ENCODE measurements around the gene ZNF765.
"Not testable (repeated sequence)": the region's sequence is repeated elsewhere in the genome, so short reads cannot be mapped to it uniquely, and the experiment has no call there.

ZNF765 gene

GRCh38 chr19:53424968-53425597 is 30.1 kb downstream of the ZNF765 start:
- no peak for TF ChIP-seq GABPA (IDR thresholded peaks at IDR 0.05; ENCODE audit: low read depth)
- no peak for TF ChIP-seq SPI1 (IDR thresholded peaks at IDR 0.05; ENCODE audit: borderline replicate concordance, low read depth)
- no peak for TF ChIP-seq REST (IDR thresholded peaks at IDR 0.05; ENCODE audit: insufficient replicate concordance, low read depth)
- peak; percentile 29 for TF ChIP-seq CTCF (IDR thresholded peaks at IDR 0.05; ENCODE audit: insufficient read depth, low read length)
- TF ChIP-seq POLR2AphosphoS5 (IDR thresholded peaks at IDR 0.05; ENCODE audit: low read depth): no peak
- H3K27me3 ChIP-seq (ENCODE audit: insufficient read depth, poor library complexity, severe bottlenecking): no peaks in the 10 kb centered on the region
- H3K4me3 ChIP-seq (replicated peaks; ENCODE audit: insufficient read depth, low read length): no peak overlapping the region
- no peak overlapping the region for H3K27ac ChIP-seq (replicated peaks)
- peak in 1 of 2 experiments; percentile 47 for DNase-seq (ENCODE audit: low read depth in 1 of 2, low spot score in 1 of 2)

- Histone ChIP-seq H3K27me3 (ENCODE audit: insufficient read depth, poor library complexity, severe bottlenecking) (no peaks in the 10 kb centered on the region), H3K27ac (replicated peaks) (peak within 1 kb of the TSS; percentile 85), H3K4me3 (replicated peaks; ENCODE audit: insufficient read depth, low read length) (peak within 1 kb of the TSS; percentile 81)
- TF ChIP-seq SPI1 (IDR thresholded peaks at IDR 0.05; ENCODE audit: borderline replicate concordance, low read depth): no peak
- TF ChIP-seq REST (IDR thresholded peaks at IDR 0.05; ENCODE audit: insufficient replicate concordance, low read depth): no peak
- TF ChIP-seq CTCF (IDR thresholded peaks at IDR 0.05; ENCODE audit: insufficient read depth, low read length): no peak
- TF ChIP-seq POLR2AphosphoS5 (IDR thresholded peaks at IDR 0.05; ENCODE audit: low read depth): peak; percentile 83
- no peak for TF ChIP-seq GABPA (IDR thresholded peaks at IDR 0.05; ENCODE audit: low read depth)
- DNase-seq (ENCODE audit: low read depth in 1 of 2, low spot score in 1 of 2): peak; percentile 87 to 93
Observed at GRCh38 chr19:53431399-53432087, 36.6 kb downstream of the ZNF765 start, which contains the start of gene ZNF761. Gene ZNF761 (plus strand): TSS chr19:53431984. CDS start chr19:53447269, 15,285 bp downstream.

- no peak for TF ChIP-seq POLR2AphosphoS5 (IDR thresholded peaks at IDR 0.05; ENCODE audit: low read depth)
- TF ChIP-seq GABPA (IDR thresholded peaks at IDR 0.05; ENCODE audit: low read depth): no peak
- no peak for TF ChIP-seq SPI1 (IDR thresholded peaks at IDR 0.05; ENCODE audit: borderline replicate concordance, low read depth)
- no peak for TF ChIP-seq CTCF (IDR thresholded peaks at IDR 0.05; ENCODE audit: insufficient read depth, low read length)
- TF ChIP-seq REST (IDR thresholded peaks at IDR 0.05; ENCODE audit: insufficient replicate concordance, low read depth): no peak
- H3K4me3 ChIP-seq (replicated peaks; ENCODE audit: insufficient read depth, low read length): peak overlapping the region; percentile 81
- H3K27ac ChIP-seq (replicated peaks): peak overlapping the region; percentile 85
- DNase-seq (ENCODE audit: low read depth in 1 of 2, low spot score in 1 of 2): peak; percentile 19 to 20
- H3K27me3 ChIP-seq (ENCODE audit: insufficient read depth, poor library complexity, severe bottlenecking): no peaks in the 10 kb centered on the region
Observed at GRCh38 chr19:53432088-53432661, 37.2 kb downstream of the ZNF765 start.

- H3K27me3 ChIP-seq (ENCODE audit: insufficient read depth, poor library complexity, severe bottlenecking); DNase-seq (ENCODE audit: low read depth in 1 of 2, low spot score in 1 of 2); H3K27ac ChIP-seq (replicated peaks); H3K4me3 ChIP-seq (replicated peaks; ENCODE audit: insufficient read depth, low read length): not testable (repeated sequence)
Observed at GRCh38 chr19:53443809-53444208, 48.9 kb downstream of the ZNF765 start.

- not testable (repeated sequence) for H3K27ac ChIP-seq (replicated peaks); H3K4me3 ChIP-seq (replicated peaks; ENCODE audit: insufficient read depth, low read length); H3K27me3 ChIP-seq (ENCODE audit: insufficient read depth, poor library complexity, severe bottlenecking); DNase-seq (ENCODE audit: low read depth in 1 of 2, low spot score in 1 of 2)
Observed at GRCh38 chr19:53447196-53447595, 52.2 kb downstream of the ZNF765 start.
